ENCODE results near the gene PUS7. TPM values are rescaled to one million over a fixed set of nuclear protein-coding genes. Genes with fewer than 3 reads are reported as not detected.

Gene PUS7
- total and polyA plus RNA-seq, 2 of the 8 experiments (the other 6 are each of a cell fraction or from before 2014, with no cell fraction given): 18.9 to 65.2 TPM

DNA sequence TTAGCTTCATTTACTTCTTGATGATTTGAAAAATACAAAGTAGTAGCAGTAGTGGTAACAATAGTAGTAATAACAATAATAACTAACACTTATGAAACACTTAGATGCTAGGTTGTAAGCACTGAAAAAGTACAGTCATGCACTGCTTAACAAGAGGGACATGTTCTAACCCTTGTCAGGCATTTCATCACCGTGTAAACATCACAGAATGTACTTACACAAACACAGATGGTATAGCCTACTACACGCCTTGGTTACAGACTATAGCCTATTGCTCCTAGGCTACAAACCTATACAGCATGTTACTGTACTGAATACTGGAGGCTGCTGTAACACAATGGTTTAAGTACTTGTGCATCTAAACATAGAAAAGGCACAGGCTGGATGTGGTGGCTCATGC lies 60.6 kb downstream of the PUS7 start:
- Histone ChIP-seq H3K36me3 (ENCODE audit: control insufficient read depth in 2 of 4, insufficient read depth in 4 of 4, low read length in 3 of 4) (peaks cover 11 to 75% (median 42%) of the 10 kb centered on the region in 4 experiments), H4K8ac (ENCODE audit: extremely low read depth, insufficient read depth, low read length) (no peak overlapping the region), H3K27me3 (replicated peaks in 1 of 4; ENCODE audit: control insufficient read depth in 3 of 4, extremely low read depth in 1 of 4, insufficient read depth in 3 of 4, low read length in 3 of 4) (no peaks in the 10 kb centered on the region), H3K9ac (replicated peaks in 1 of 4; ENCODE audit: extremely low read depth in 1 of 4, low read depth in 3 of 4, low read length in 3 of 4) (no peak overlapping the region), H3K4me1 (replicated peaks in 1 of 4; ENCODE audit: control insufficient read depth in 3 of 4, insufficient read depth in 4 of 4, low read length in 3 of 4) (no peaks in the 10 kb centered on the region), H2AFZ (ENCODE audit: low read length) (no peak overlapping the region), H2BK20ac (ENCODE audit: low read length) (no peak overlapping the region), H3K79me2 (ENCODE audit: control insufficient read depth in 1 of 2, insufficient read depth in 2 of 2, low read length in 2 of 2) (no peaks in the 10 kb centered on the region), H2BK5ac (ENCODE audit: low read depth, low read length) (no peak overlapping the region), H3K23ac (ENCODE audit: insufficient read length) (no peak overlapping the region), H3K23me2 (ENCODE audit: low read depth, low read length) (no peaks in the 10 kb centered on the region), H4K20me1 (replicated peaks in 1 of 2; ENCODE audit: control insufficient read depth in 1 of 2, insufficient read depth in 2 of 2, low read length in 2 of 2) (peaks cover 0 to 1% of the 10 kb centered on the region in 2 experiments), H4K91ac (replicated peaks; ENCODE audit: insufficient read length, low read length) (no peak overlapping the region), H2AK5ac (ENCODE audit: low read depth, low read length) (no peak overlapping the region), H2BK120ac (replicated peaks; ENCODE audit: low read depth, low read length) (no peak overlapping the region), H2BK12ac (ENCODE audit: low read depth, low read length) (no peak overlapping the region), H4K5ac (ENCODE audit: insufficient read length, low read depth, low read length) (no peak overlapping the region), H3K9me3 (ENCODE audit: insufficient read depth in 2 of 2, low read depth in 1 of 2, low read length in 1 of 2) (no peaks in the 10 kb centered on the region), H3K18ac (ENCODE audit: extremely low read depth, low read length) (no peak overlapping the region), H3K4ac (replicated peaks; ENCODE audit: insufficient read length, low read depth, low read length) (no peak overlapping the region), H3K56ac (replicated peaks; ENCODE audit: insufficient read length, low read depth, low read length) (no peak overlapping the region), H3K79me1 (ENCODE audit: low read depth, low read length) (no peaks in the 10 kb centered on the region), H3K4me2 (ENCODE audit: insufficient read depth in 1 of 2, low read depth in 2 of 2, low read length in 2 of 2) (no peak overlapping the region), H3K4me3 (ENCODE audit: extremely low read depth in 1 of 4, insufficient read depth in 2 of 4, low read depth in 3 of 4, low read length in 4 of 4) (no peak overlapping the region), H3K14ac (ENCODE audit: insufficient read length) (no peak overlapping the region), H2BK15ac (ENCODE audit: low read length) (no peak overlapping the region), H3K27ac (ENCODE audit: low read depth, low read length) (no peak overlapping the region)
- DNase-seq (ENCODE audit: low read depth in 1 of 2, low spot score in 2 of 2): no peak
- FAIRE-seq: no peak
- POLR2A ChIA-PET (ENCODE audit: partially characterized antibody): interaction anchor here (0.6 to 1.7 kb wide), 2 partner anchors 17 to 22 kb away, joined by 3 read pairs; no protein-coding TSS in a partner anchor
- 90% methylated on average over 2 of the region's 2 CpGs; no CpG with 5 or more reads in 1 of the 2 experiments for WGBS, 2 experiments (ENCODE audit: extremely low coverage in 1 of 2, insufficient coverage in 1 of 2, insufficient read length in 1 of 2, insufficient replicate concordance in 2 of 2, low coverage in 1 of 2, low lambda C conversion rate in 2 of 2, missing lambda C conversion rate in 1 of 2)
- CTCF ChIA-PET (ENCODE audit: partially characterized antibody): no interaction called here
- TF ChIP-seq RFX5 (IDR thresholded peaks at IDR 0.05; ENCODE audit: borderline replicate concordance, low read depth, low read length) (no peak), NRF1 (IDR thresholded peaks at IDR 0.05; ENCODE audit: low read depth, low read length) (no peak), ASH2L (IDR thresholded peaks at IDR 0.05; ENCODE audit: low read length) (no peak), ATF3 (IDR thresholded peaks at IDR 0.05; ENCODE audit: insufficient read depth, low read depth, low read length) (no peak), HDAC2 (IDR thresholded peaks at IDR 0.05; ENCODE audit: borderline replicate concordance in 1 of 2, low read depth in 2 of 2, low read length in 2 of 2) (no peak), POU5F1 (IDR thresholded peaks at IDR 0.05; ENCODE audit: low read depth, low read length) (no peak), EP300 (IDR thresholded peaks at IDR 0.05; ENCODE audit: borderline replicate concordance in 1 of 2, low read depth in 2 of 2, low read length in 2 of 2) (no peak), GTF2F1 (IDR thresholded peaks at IDR 0.05; ENCODE audit: borderline replicate concordance, low read depth, low read length) (no peak), PHF8 (conservative IDR thresholded peaks at IDR 0.05; ENCODE audit: low read depth, low read length) (no peak), RNF2 (IDR thresholded peaks at IDR 0.05; ENCODE audit: borderline replicate concordance, low read depth, low read length, missing control alignments, poor library complexity, severe bottlenecking) (no peak), BRCA1 (IDR thresholded peaks at IDR 0.05; ENCODE audit: low read depth, low read length) (no peak), TAF7 (optimal IDR thresholded peaks at IDR 0.05; ENCODE audit: borderline replicate concordance, low read depth, low read length) (no peak)
- TF ChIP-seq, protein P1, sequence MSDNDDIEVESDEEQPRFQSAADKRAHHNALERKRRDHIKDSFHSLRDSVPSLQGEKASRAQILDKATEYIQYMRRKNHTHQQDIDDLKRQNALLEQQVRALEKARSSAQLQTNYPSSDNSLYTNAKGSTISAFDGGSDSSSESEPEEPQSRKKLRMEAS (IDR thresholded peaks at IDR 0.05): no peak
